ENCODE measurements around the gene CNTN5. TPM values are rescaled to one million over a fixed set of nuclear protein-coding genes. Genes with fewer than 3 reads are reported as not detected.

The CNTN5 gene
- total RNA-seq, 1 donor from 2014 or later, result not detected

DNA sequence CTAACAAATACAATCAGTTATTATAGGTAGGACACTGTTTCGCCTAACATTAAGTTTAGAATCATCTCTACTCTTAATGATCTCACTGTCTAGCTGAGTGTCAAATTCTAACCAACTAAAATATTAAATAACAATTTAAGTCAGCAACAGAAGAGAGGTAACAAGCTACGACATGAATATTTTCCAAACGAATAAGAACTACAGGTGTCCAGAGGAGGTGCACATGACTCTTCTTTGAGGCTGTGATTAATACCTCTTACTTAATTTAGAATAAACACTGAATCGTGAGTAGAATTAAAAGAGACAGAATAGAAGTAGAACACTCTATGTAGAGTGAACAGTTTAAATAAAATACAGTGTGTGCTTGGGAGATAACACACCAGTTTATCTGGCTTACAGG is 1047.4 kb downstream of the CNTN5 start:
- Mint-ChIP-seq H3K4me3 (no peak overlapping the region), H3K4me1 (no peaks in the 10 kb centered on the region), H3K9me3 (peaks cover 5% of the 10 kb centered on the region), H3K27ac (no peak overlapping the region), H3K27me3 (no peaks in the 10 kb centered on the region), H3K36me3 (ENCODE audit: low read depth) (no peaks in the 10 kb centered on the region)
- intact Hi-C loops (cut with micrococcal nuclease), result no loop called here
- ATAC-seq (ENCODE audit: low read depth) (no peak), DNase-seq (no peak)
- no peak for TF ChIP-seq CTCF (IDR thresholded peaks at IDR 0.05)
- CTCF ChIA-PET, result no interaction called here
- POLR2A ChIA-PET, result no interaction called here

- H3K27ac Mint-ChIP-seq, result no peak overlapping the region
- no peaks in the 10 kb centered on the region for H3K4me1 Mint-ChIP-seq
- CTCF ChIA-PET, result no interaction called here
- POLR2A ChIA-PET, result no interaction called here
- no peak for DNase-seq
- no peak for ATAC-seq (ENCODE audit: low read depth)
- no peak for TF ChIP-seq CTCF (IDR thresholded peaks at IDR 0.05)
- peaks cover 6% of the 10 kb centered on the region for H3K9me3 Mint-ChIP-seq
- no peaks in the 10 kb centered on the region for H3K27me3 Mint-ChIP-seq
- intact Hi-C loops (cut with micrococcal nuclease), result no loop called here
- H3K4me3 Mint-ChIP-seq, result no peak overlapping the region
- H3K36me3 Mint-ChIP-seq (ENCODE audit: low read depth), result no peaks in the 10 kb centered on the region
Observed at GRCh38 chr11:100072131-100072530, 1051.4 kb downstream of the CNTN5 start.

DNA sequence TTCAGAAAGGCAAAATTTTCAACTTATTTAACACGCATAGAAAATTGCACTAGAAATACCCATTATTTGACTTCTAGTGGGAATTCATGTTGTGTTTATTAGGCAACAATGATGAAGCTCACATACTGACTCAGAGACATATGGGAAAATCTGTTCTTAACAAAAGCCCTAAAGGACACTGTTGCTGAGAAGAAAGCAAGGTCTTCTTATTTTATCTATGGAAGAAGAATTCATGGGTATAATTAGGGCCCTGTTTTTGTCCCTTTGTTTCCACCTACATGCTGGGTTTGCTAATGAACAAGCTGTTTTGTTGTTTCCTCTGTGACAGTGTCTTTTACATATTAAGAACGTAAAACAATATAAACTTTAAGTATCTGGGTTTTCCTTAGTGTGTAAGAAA is 1059.6 kb downstream of the CNTN5 start:
- Mint-ChIP-seq H3K4me1 (no peaks in the 10 kb centered on the region), H3K4me3 (no peak overlapping the region), H3K36me3 (ENCODE audit: low read depth) (no peaks in the 10 kb centered on the region), H3K9me3 (peaks cover 7% of the 10 kb centered on the region), H3K27me3 (no peaks in the 10 kb centered on the region), H3K27ac (no peak overlapping the region)
- DNase-seq (no peak), ATAC-seq (ENCODE audit: low read depth) (no peak)
- TF ChIP-seq CTCF (IDR thresholded peaks at IDR 0.05), result no peak
- CTCF ChIA-PET, result no interaction called here
- intact Hi-C loops (cut with micrococcal nuclease), result no loop called here
- POLR2A ChIA-PET, result no interaction called here

- ATAC-seq (ENCODE audit: low read depth) (no peak), DNase-seq (no peak)
- no peaks in the 10 kb centered on the region for H3K27me3 Mint-ChIP-seq
- no peak overlapping the region for H3K27ac Mint-ChIP-seq
- no peak for TF ChIP-seq CTCF (IDR thresholded peaks at IDR 0.05)
- H3K9me3 Mint-ChIP-seq, result peaks cover 6% of the 10 kb centered on the region
- ChIA-PET POLR2A (no interaction called here), CTCF (no interaction called here)
- no peaks in the 10 kb centered on the region for H3K4me1 Mint-ChIP-seq
- no peak overlapping the region for H3K4me3 Mint-ChIP-seq
- intact Hi-C loops (cut with micrococcal nuclease), result no loop called here
- H3K36me3 Mint-ChIP-seq (ENCODE audit: low read depth), result no peaks in the 10 kb centered on the region
Observed at GRCh38 chr11:100080821-100081220, 1060.1 kb downstream of the CNTN5 start.

DNA sequence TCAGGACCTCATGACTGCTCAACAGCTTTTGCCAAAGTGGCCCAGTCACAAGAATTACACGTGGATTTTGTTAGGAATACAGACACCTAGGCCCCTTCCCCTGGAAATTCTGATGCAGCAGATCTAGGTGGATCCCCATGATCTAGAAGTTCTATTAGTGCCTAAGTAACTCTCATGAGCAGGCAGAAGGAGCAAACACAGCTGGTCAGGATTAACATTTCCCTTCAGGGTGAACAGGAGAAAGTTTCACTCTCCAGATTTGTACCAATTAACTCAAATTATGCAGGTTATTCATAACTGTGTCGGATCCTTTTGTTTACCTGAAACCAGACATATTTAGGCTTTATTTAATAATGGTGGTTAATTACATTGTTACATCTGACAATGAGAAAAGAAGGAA is 1072.9 kb downstream of the CNTN5 start:
- Mint-ChIP-seq H3K4me3 (no peak overlapping the region), H3K36me3 (ENCODE audit: low read depth) (no peaks in the 10 kb centered on the region), H3K4me1 (no peaks in the 10 kb centered on the region), H3K9me3 (peaks cover 7% of the 10 kb centered on the region), H3K27ac (no peak overlapping the region), H3K27me3 (no peaks in the 10 kb centered on the region)
- CTCF ChIA-PET, result no interaction called here
- ATAC-seq (ENCODE audit: low read depth) (no peak), DNase-seq (no peak)
- POLR2A ChIA-PET, result no interaction called here
- no peak for TF ChIP-seq CTCF (IDR thresholded peaks at IDR 0.05)
- intact Hi-C loops (cut with micrococcal nuclease), result no loop called here

Measured in activated B cell treated with CpG ODN at 0.5 μM for 24 hours (primary cell).